Measurements from ENCODE around the gene DLGAP1. TPM values are rescaled to one million over a fixed set of nuclear protein-coding genes. Genes with fewer than 3 reads are reported as not detected.

The DLGAP1 gene
- total and polyA plus RNA-seq, 2 of the 4 experiments (the other 2 are of a cell fraction) = under 0.01 to 0.09 TPM

GRCh38 chr18:3857544-3857943, 597.6 kb downstream of the DLGAP1 start:
- in situ Hi-C loops (cut with MboI; ENCODE audit: low sequenced_read_pairs) = no loop called here
- Histone ChIP-seq H2BK20ac (ENCODE audit: low read depth, low read length) (peak overlapping the region; percentile 38; the same call in 1 of the 2 replicates), H2AK9ac (replicated peaks; ENCODE audit: low read depth, low read length, poor library complexity) (no peak overlapping the region), H3K18ac (ENCODE audit: low read depth, low read length) (peak overlapping the region; percentile 42; the same call in 1 of the 2 replicates), H3K27me3 (ENCODE audit: control insufficient read depth, insufficient read depth, low read length) (no peaks in the 10 kb centered on the region), H2BK5ac (ENCODE audit: low read depth, low read length, poor library complexity, severe bottlenecking) (peak overlapping the region; percentile 68), H2AFZ (replicated peaks; ENCODE audit: low read length, poor library complexity) (no peak overlapping the region), H3K9me1 (ENCODE audit: insufficient read depth, low read length) (no peaks in the 10 kb centered on the region), H3K4ac (ENCODE audit: low read depth, low read length) (no peak overlapping the region), H3K23ac (ENCODE audit: low read depth, low read length) (no peak overlapping the region), H2BK15ac (ENCODE audit: low read depth, low read length) (no peak overlapping the region), H2AK5ac (ENCODE audit: low read depth, low read length) (no peak overlapping the region), H3K14ac (replicated peaks; ENCODE audit: low read depth, low read length) (peak overlapping the region; percentile 48), H4K91ac (ENCODE audit: insufficient read depth, low read depth, low read length) (no peak overlapping the region), H4K8ac (ENCODE audit: low read depth in 2 of 2, low read length in 2 of 2) (0 out of 4 replicates have a peak overlapping the region, but pooled peaks of 1 of the 2 experiments have one; percentile 53), H3K56ac (ENCODE audit: extremely low read depth, insufficient read depth, low read length) (no peak overlapping the region), H3K36me3 (ENCODE audit: control insufficient read depth, insufficient read depth, low read length) (no peaks in the 10 kb centered on the region), H3K4me2 (ENCODE audit: low read depth, low read length) (no peak overlapping the region), H3K27ac (ENCODE audit: insufficient read depth, low read length) (no peak overlapping the region), H4K20me1 (ENCODE audit: insufficient read depth, low read length) (no peaks in the 10 kb centered on the region), H3K4me3 (ENCODE audit: insufficient read depth, low read depth, low read length) (no peak overlapping the region), H4K5ac (ENCODE audit: low read depth, low read length) (no peak overlapping the region), H3K4me1 (ENCODE audit: control insufficient read depth, insufficient read depth, low read length) (peaks cover 2% of the 10 kb centered on the region; the same call in 1 of the 2 replicates), H3K9me3 (ENCODE audit: control insufficient read depth, insufficient read depth, low read length) (no peaks in the 10 kb centered on the region), H3K9ac (ENCODE audit: low read depth, low read length) (no peak overlapping the region), H3K79me1 (ENCODE audit: low read depth in 1 of 2, low read length in 2 of 2) (no peaks in the 10 kb centered on the region), H2BK120ac (ENCODE audit: low read depth, low read length) (no peak overlapping the region)
- ChIA-PET POLR2A (ENCODE audit: unreplicated experiment) (no interaction called here), CTCF (interaction anchor here (0.5 to 2.6 kb wide), 3 partner anchors 61 to 229 kb away, joined by 3 to 8 read pairs (median 3); no protein-coding TSS in a partner anchor)
- WGBS, 2 experiments (ENCODE audit: extremely low coverage in 2 of 2, insufficient read length in 1 of 2) = no CpG with 5 or more reads among the region's 1 CpG
- no TSS peak for BruUV-seq (replicated peaks)
- dilution Hi-C loops (cut with HindIII; ENCODE audit: low sequenced_read_pairs, unreplicated experiment) = no loop called here
- DNase-seq = peak; percentile 65
- ATAC-seq (ENCODE audit: low read depth) = peak; percentile 51
- intact Hi-C loops (cut with micrococcal nuclease) = no loop called here
- no peak for TF ChIP-seq BHLHE40 (IDR thresholded peaks at IDR 0.05; ENCODE audit: low read depth, low read length)
